HG03558 (cell line): ENCODE data around the gene PALLD.

Experiments
- ATAC-seq: cut with Tn5 transposase; IDR thresholded peaks from one replicate; pipeline ENCODE4 v1.9.1; 2021; ENCODE audit warnings: moderate number of reproducible peaks; ENCODE audit not compliant: unreplicated experiment; ENCODE audit errors: extremely low read depth

PALLD gene

DNA sequence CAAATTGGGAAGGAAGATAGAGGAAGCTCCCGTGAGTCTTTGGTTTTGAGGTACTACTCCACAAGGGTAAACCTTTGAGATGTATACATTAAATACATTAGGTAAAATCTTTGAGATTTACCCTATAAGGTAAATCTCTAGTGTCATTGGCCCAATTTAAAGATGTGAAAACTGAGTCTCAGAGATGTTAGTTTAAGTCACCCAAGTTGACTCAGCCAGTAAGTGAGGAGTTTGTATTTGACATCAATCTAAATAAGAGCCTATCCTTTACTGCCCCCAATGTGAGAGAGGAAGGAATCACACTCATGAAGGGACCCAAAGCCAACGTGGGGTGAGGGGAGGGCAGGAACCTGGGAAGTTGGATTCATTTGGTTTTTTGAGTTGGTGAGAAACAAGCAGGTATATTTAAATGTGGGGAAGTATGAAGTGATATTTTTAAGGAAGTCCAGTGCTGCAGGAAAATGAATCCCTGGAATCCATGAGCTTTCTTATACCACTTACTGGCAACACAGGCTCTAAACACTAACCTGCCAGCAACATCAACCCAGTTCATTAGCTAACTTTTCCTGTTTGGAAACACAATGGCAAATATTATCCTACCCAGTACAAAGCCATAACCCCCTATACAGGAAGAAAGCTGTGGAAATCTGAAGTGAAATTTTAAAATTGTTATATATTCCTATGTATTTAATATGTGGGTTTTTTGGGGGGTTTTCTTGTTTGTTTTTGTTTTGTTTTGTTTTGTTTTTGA lies 55.3 kb downstream of the PALLD start:
- no peak for ATAC-seq

DNA sequence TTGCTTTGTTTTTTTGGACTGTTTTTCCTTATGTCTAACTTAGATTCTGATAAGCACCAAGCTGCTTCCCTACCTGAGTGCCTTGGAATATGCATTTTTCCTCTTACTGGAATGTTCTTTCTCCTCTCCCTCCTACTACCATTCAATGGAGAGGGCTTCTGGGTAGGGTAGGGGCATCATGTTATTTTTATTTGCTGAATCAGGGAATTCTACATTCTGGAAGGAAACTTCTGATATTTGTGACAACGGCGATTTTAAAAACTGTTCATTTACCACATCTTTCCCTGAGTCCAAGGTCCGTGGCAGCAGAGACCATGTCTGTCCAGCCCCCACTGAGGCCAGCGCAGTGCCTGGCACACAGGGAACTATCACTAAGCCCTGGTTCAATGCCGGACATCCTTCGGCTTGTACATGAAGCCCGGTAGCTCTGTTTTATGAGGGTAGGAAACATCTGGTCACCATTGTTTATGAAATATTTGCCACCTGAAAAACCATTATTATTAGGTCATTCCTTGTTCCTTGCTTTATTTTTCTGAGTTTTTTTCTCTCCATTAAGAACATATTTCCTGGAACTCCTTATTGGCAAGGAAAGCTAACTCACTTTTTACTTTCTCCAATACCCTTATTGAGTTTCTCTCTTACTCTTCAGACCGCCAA lies 57.0 kb downstream of the PALLD start:
- ATAC-seq: no peak

DNA sequence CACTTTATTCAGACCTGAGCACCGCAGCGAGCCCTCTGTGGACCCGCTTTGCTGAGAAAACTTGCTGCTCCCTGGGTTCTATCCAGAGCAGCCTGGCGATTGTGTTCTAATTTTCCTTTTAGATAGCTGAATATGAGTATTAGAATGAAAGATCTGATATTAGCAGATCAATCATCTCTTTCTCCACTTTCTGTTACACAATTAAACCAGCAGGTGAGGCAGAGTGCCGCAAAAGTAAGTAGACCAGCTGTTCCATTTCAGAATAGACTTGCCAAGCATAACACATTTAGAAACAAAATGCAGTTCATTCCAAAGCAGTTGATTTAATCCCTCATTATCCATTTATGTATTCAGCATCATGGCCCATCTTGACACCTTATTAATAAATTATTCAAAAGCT lies 58.6 kb downstream of the PALLD start:
- ATAC-seq: no peak

DNA sequence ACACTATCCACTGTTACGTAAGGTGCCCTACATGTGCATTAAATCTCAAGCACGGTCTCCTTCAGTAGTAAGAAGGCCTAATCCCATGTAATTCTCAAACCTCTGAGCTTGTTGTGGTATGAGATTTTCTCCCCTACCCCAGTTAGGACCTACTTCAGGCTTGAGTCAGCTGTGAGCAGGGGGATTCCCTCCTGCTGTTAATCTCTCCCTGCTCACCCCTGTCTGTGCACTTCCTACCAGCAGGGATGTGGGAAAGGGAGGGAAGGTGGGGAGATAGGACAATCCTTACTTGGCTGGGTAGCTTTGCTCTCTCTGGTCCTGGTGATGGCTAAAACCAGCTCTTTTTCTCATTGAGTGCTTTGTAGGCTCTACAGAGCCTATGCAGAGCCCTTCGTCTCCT lies 60.8 kb downstream of the PALLD start:
- no peak for ATAC-seq

DNA sequence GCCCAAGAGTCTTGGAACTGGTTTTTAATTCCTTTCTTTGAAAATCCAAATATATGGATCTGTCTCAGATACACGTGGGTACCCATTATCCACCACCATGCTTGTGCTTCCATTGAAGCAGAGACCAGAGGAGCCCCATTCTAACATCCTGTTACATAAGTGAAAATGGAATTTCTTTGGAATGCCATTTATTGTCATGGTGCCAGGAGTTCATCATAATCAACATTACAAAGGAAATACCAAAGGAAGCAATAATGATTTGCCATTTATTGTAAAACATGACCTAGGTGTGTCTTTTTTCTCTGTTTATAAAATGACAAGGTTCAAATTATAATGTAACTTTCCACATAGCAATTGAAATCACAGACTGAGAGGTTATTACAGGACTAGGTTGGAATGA lies 61.7 kb downstream of the PALLD start:
- no peak for ATAC-seq

DNA sequence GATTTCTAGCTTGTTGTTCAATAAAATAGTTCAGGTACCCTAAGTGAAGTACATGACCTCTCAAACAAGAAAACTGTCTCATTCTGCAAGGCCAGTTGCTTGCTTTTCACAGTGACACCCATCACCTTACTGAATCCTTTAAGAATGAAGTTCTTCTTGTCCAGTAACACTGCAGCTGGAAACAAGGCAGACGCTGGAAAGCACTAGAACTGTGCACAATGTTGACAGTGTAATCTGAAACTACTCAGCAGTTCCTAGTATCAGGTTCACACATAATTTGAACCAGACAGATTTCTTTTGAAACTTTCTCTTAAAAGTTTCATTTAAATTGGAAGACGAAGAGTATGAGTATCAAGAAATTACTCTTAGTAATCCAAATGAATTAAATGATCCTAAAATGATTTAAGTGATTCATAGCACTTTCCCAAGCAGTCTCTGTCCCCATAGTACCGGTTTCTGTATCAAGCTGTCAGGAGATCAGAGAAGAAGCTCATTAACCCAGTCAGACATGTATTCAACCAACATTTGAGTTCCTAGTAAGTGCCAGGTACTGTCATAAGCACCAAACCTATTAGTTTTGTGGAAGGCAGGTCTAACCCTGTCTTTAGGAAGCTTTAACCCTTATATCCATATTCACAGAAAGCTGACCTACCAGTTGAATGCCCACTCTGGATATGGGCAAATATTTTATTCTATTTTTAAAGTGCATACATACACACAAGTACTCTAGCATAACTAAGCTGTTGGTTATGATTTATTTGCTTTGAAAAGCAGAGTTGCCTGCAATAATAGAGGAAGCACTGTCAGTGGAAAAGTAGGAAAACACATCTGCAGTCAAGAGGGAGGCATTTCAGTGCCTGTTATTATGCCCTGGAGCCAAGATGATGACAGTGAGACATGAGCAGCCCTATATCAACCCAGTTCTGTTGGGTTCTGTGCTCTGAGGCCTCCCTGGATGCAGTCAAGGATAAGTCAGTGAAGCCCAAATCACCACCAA lies 63.6 kb downstream of the PALLD start:
- no peak for ATAC-seq

DNA sequence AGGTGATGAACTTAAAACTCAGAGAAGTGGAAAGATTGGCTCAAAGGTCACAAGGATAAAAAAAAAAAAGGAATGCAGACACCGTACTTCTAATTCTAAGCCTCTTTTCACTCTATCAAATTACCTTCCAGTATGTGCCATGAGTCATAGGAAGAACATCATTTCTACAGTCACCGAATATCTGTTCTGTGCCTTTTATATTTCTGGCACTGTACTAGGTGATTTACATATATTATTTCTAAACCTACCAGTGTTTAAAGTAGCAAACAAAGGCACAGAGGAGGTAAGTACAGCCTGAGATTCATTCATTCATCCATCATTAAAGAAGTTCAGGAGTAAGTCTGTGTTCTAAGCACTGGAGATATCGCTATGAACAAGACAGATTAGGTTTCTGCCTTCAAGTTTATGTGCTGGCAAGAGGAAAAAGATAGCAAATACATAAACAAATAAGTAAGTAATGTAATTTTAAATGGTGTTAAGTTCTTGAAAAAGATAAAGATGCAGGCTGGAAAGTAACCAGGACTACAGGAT lies 65.3 kb downstream of the PALLD start:
- no peak for ATAC-seq

DNA sequence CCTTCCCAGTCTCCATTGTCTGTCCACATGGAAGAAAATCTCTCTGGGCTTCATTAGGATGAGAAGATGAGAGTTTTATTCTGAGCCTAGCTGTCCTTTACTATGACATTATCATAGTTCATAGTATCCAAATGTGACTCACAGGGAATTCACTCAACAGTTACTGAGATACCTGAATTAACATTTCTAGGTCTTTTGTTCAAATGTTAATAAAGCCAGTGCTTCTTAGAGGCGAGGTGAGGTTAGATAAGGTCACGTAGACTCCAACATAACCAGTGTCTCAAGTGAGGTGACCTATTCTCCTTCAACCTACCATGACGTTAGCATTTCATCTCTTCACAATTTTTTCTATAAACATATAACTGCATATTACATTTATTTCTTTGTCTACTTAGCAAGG lies 67.2 kb downstream of the PALLD start:
- no peak for ATAC-seq

DNA sequence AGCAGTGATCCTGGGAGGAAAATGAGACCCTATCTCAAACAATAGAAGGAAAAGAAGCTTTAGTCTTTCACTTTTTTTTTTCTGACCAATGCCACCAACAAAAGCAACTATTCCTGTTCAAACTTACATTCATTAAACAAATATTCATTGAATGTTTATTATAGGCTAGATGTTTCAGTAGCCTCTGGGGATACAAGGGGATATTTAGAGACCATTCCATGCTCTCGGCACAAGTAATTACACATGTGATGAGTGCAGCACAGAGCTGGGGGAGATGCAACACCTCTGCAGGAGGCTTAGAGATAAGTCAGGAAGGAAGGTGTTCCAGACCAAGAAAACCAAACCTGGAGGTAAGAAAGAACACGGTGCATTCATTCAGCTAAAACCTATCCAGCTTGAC lies 68.3 kb downstream of the PALLD start:
- ATAC-seq: no peak

DNA sequence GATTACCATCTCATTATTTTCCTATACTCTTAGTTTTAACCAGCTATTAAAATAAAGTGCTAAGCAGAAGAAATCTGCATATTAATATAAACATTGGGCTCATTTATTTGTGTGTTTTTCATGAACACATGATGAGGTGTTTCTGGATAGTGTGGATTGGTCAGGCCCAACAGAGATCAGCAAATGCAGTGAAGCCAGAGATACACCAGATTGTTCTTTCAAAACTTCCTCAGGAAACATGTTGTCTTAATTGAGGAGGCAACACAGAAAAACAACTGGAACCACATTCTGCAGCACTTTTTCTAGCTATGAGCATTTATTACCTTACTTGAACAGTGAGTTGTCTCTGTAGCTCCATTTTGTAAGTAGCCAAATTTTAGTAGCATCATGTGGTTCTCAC lies 69.9 kb downstream of the PALLD start:
- no peak for ATAC-seq

DNA sequence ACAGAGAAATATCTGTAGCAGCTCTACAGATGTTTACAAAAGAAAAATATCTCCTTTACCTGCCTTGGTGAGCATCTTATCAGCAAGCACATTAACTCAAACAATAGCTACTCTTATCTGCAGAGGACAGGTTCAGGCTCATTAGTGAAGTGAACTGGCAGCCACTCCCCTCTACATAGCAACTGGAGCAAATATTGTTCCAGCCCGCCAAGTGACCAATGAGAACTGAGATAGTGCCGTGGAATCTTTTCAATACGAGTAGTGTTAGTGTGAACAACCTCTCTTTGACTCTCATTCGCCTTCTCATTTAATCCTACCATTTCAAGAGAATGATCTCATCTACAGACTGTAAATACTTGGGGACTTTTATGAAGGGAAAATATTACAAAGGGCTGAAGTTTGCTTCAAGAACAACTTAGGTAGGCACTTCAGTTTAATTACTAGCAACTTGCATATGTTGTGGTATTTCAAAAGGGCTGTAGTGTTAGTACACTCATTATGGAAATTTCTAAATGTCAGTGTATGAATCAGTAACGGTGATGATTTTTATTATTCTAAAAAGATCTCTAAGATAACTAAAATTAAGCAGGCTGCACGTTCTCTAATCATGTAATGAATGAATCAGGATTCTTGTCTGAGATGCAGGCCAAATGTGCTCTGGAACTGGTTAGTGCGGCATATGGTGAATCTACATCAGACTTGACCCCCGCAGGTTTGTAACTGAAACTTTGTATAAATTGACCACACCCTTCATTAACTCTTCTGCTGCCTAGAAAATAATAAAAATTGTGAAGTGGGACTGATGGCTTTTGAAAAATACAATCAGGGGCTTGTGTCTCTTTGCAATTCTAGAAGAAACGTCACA lies 72.4 kb downstream of the PALLD start:
- no peak for ATAC-seq

DNA sequence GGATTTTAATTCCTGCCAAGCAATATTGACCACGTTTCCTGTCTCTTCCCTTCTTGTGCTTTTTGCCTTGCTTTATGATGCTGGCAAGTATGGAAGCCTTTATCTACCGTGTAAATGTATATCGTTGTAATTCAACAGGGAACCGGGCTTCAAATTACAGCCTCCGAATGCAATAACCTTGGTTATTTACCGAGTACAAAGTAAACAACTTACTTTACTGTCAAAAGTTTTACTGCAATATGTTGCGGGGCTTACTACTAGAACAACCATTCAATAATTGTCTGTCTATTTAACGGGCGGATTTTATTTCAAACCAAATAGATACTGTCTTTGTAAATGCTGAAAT lies 73.1 kb downstream of the PALLD start:
- no peak for ATAC-seq

DNA sequence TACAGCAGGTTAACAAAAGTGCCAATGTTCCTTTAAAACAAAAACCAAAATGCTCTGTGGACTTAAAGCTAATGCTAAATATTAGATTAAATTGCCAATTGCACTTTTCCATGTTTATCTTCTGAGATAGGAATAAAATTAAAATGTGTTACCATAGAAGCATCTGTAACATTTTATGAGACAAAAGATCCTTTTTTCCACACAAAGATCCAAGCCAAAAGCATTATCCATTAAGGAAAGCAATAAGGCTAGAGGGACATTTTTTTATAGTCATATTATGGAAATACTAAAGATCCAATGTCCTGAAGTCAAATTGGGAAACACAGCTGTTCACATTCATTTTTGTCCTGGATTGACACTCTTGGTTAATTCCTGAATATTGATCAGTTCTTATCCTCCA lies 73.6 kb downstream of the PALLD start:
- no peak for ATAC-seq

DNA sequence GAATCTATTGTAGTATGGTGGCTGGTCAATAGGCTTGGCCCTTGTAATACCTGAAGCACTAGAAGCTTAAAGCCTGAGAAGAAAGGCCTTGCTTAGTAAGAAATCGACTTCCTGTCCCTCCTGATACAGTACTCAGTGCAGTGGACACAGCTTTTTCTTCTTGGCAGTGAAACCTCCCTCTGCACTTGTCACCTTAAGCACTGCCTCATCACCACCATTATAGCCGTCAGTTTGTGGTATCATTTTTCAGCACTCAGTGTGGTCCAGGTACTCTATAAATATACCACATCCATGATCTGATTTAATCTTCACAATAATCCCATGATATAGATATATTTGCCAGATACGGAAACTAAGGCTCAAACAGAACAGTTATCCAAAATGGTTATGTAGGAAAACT lies 75.2 kb downstream of the PALLD start:
- no peak for ATAC-seq

DNA sequence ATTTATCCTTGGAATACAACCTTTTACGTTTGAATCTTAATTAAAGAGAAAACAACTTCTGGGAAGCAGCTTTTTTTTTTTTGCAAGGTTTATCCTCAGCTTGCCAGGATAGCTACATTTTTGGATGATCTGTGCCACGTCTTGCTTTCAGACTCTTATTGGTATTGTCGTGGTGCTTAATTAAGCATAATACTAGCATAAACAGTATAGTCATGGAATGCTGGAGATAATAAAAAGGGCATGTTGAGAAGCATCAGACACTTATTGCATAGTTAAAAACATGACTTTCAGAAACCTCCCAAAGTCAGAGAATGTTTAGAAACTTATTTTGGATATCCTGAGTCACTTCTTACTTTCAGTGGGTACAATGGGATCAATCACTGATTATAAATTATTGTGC lies 77.0 kb downstream of the PALLD start:
- ATAC-seq: no peak

DNA sequence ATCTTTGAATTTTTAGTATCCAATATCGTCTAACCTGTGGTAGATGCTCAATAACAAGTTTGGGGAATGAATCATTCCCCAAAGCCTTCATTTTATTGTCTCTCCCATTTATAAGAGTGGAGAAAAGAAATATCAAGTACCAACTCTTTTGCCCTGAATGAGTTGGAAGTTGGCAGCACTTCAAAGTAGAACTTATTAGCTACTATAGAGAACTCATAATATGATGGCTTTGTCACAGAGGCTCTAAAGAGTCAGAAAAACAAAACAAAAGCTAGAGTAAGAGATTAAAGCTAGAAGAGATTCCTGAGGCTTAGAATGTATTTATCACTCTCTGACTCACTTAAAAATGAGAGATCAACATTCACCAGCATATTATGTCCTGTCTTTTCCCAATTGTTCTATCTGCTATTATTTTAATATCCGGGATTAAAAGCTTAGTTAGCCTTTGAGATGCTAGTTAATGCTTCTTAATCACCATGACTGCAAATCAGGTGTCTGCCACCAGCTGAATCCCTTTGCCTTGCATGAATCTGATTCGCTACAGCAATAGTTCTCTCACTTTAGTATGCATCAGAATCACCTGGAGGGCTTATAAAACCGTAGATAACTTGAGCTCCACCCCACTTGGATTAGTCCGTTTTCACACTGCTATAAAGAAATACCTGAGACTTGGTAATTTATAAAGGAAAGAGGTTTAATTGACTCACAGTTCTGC lies 77.9 kb downstream of the PALLD start:
- no peak for ATAC-seq

DNA sequence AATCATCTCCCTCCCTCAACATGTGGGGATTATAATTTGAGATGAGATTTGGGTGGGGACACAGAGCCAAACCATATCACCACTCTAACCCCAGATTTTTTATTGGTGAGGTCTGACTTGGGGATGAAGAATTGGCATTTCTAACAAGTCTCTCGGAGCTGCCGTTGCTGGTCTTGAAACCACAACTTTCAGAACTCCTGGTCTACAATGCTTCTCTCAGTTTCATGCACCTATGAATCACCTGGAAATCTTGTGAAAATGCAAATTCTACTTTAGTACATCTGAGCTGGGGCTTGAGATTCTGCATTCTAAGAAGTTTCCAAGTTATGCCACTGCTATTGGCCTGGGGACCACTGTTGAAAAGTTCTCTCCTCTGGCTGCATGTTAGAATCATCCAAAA lies 78.6 kb downstream of the PALLD start:
- no peak for ATAC-seq

DNA sequence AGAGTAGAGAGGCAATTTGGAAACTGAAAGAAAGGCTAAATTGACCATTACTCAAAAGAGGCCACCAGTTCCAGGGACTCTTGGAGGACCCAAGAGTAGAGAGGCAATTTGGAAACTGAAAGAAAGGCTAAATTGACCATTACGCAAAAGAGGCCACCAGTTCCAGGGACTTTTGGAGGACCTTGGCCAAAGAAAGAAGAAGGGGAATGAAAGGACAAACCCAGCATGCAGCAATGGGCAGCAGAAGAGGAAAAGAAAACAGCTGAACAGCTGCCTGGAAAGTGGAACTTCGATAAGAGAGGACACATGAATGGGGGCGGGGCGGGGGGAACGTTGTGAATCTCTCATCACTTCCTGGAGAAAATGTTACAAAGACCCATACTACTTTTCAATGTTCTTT lies 80.8 kb downstream of the PALLD start:
- ATAC-seq: no peak

DNA sequence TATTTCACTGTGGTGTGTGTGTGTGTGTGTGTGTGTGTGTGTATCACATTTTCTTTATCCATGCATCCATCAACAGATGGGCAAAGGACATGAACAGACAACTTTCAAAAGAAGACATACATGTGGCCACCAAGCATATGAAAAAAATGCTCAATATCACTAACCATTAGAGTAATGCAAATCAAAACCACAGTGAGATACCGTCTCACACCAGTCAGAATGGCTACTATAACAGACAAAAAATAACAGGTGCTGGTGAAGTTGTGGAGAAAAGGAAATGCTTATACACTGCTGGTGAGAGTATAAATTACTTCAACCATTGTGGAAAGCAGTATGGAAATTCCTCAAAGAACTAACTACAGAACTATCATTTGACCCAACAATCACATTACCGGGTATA lies 83.4 kb downstream of the PALLD start:
- ATAC-seq: no peak
